ENCODE measurements around the gene CDH15.

GRCh38 chr16:89159066-89159849, 12.3 kb upstream of the CDH15 start:
- TF ChIP-seq, protein P1, sequence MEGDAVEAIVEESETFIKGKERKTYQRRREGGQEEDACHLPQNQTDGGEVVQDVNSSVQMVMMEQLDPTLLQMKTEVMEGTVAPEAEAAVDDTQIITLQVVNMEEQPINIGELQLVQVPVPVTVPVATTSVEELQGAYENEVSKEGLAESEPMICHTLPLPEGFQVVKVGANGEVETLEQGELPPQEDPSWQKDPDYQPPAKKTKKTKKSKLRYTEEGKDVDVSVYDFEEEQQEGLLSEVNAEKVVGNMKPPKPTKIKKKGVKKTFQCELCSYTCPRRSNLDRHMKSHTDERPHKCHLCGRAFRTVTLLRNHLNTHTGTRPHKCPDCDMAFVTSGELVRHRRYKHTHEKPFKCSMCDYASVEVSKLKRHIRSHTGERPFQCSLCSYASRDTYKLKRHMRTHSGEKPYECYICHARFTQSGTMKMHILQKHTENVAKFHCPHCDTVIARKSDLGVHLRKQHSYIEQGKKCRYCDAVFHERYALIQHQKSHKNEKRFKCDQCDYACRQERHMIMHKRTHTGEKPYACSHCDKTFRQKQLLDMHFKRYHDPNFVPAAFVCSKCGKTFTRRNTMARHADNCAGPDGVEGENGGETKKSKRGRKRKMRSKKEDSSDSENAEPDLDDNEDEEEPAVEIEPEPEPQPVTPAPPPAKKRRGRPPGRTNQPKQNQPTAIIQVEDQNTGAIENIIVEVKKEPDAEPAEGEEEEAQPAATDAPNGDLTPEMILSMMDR (IDR thresholded peaks at IDR 0.05) = no peak
- no peak for TF ChIP-seq POLR2A (IDR thresholded peaks at IDR 0.05)

Measured in heart left ventricle (tissue), 13 donors.